GM19467 (cell line): ENCODE data around the gene UBE2K.
"Not testable (repeated sequence)": the region's sequence is repeated elsewhere in the genome, so short reads cannot be mapped to it uniquely, and the experiment has no call there.

Experiments
- ATAC-seq: cut with Tn5 transposase; IDR thresholded peaks from one replicate; pipeline ENCODE4 v1.9.1; 2021; ENCODE audit warnings: mild to moderate bottlenecking, moderate library complexity; ENCODE audit not compliant: unreplicated experiment

Gene UBE2K

GRCh38 chr4:39697740-39698423, at the start of gene UBE2K:
Gene UBE2K, plus strand, starts transcription at chr4:39698136. Its CDS starts 192 bp downstream, at chr4:39698328.
- peak; percentile 83 for ATAC-seq

GRCh38 chr4:39648213-39648612, 49.7 kb upstream of the UBE2K start:
- ATAC-seq = no peak

- ATAC-seq = no peak
These were observed 48.9 kb upstream of the UBE2K start for GRCh38 chr4:39648827-39649558.

GRCh38 chr4:39649639-39650265, 48.2 kb upstream of the UBE2K start:
- ATAC-seq = no peak

GRCh38 chr4:39651586-39651985, 46.4 kb upstream of the UBE2K start:
- ATAC-seq = not testable (repeated sequence)

GRCh38 chr4:39655211-39655610, 42.7 kb upstream of the UBE2K start:
- ATAC-seq = no peak

GRCh38 chr4:39655876-39656275, 42.1 kb upstream of the UBE2K start:
- ATAC-seq = no peak

GRCh38 chr4:39656638-39657037, 41.3 kb upstream of the UBE2K start:
- ATAC-seq = not testable (repeated sequence)

GRCh38 chr4:39657465-39657864, 40.5 kb upstream of the UBE2K start:
- ATAC-seq = peak; percentile 72

- no peak for ATAC-seq
These were observed 39.2 kb upstream of the UBE2K start for GRCh38 chr4:39658756-39659155.

GRCh38 chr4:39660045-39660444, 37.9 kb upstream of the UBE2K start:
- ATAC-seq = no peak

GRCh38 chr4:39660757-39661156, 37.2 kb upstream of the UBE2K start:
- no peak for ATAC-seq

GRCh38 chr4:39662683-39663082, 35.3 kb upstream of the UBE2K start:
- ATAC-seq = no peak

- no peak for ATAC-seq
These were observed 32.9 kb upstream of the UBE2K start for GRCh38 chr4:39664828-39665731.

GRCh38 chr4:39667706-39668105, 30.2 kb upstream of the UBE2K start:
- no peak for ATAC-seq

- ATAC-seq = no peak
These were observed 29.0 kb upstream of the UBE2K start for GRCh38 chr4:39668887-39669286.

GRCh38 chr4:39670296-39670695, 27.6 kb upstream of the UBE2K start:
- not testable (repeated sequence) for ATAC-seq

GRCh38 chr4:39675681-39676080, 22.3 kb upstream of the UBE2K start:
- not testable (repeated sequence) for ATAC-seq

GRCh38 chr4:39681003-39681402, 16.9 kb upstream of the UBE2K start:
- not testable (repeated sequence) for ATAC-seq

GRCh38 chr4:39682138-39682537, 15.8 kb upstream of the UBE2K start:
- peak; percentile 58 for ATAC-seq

GRCh38 chr4:39685990-39686389, 11.9 kb upstream of the UBE2K start:
- ATAC-seq = no peak
